Measurements from ENCODE around the gene PPM1H. TPM values are rescaled to one million over a fixed set of nuclear protein-coding genes. Genes with fewer than 3 reads are reported as not detected.

The PPM1H gene
- total and polyA plus RNA-seq, 2 of the 8 experiments (the other 6 are each of a cell fraction or from before 2014, with no cell fraction given), result 16.4 to 36.1 TPM

- H4K91ac ChIP-seq (replicated peaks; ENCODE audit: insufficient read length, low read length), result peak overlapping the region; percentile 22
- CTCF ChIA-PET (ENCODE audit: partially characterized antibody), result interaction anchor here (0.6 to 1.6 kb wide), 4 partner anchors 22 to 289 kb away, joined by 3 to 5 read pairs (median 3); no protein-coding TSS in a partner anchor
- no peak for DNase-seq (ENCODE audit: low read depth in 1 of 2, low spot score in 2 of 2)
- H2BK12ac ChIP-seq (ENCODE audit: low read depth, low read length), result no peak overlapping the region; the same call in 1 of the 2 replicates
- no peak overlapping the region for H3K27ac ChIP-seq (ENCODE audit: low read depth, low read length)
- no peaks in the 10 kb centered on the region for H4K20me1 ChIP-seq (replicated peaks in 1 of 2; ENCODE audit: control insufficient read depth in 1 of 2, insufficient read depth in 2 of 2, low read length in 2 of 2)
- no peak overlapping the region for H2BK20ac ChIP-seq (ENCODE audit: low read length)
- H3K56ac ChIP-seq (replicated peaks; ENCODE audit: insufficient read length, low read depth, low read length), result no peak overlapping the region
- no peak overlapping the region for H3K14ac ChIP-seq (ENCODE audit: insufficient read length)
- peaks cover 2 to 3% of the 10 kb centered on the region in 2 experiments; a peak in 2 of 4 replicates for H3K79me2 ChIP-seq (ENCODE audit: control insufficient read depth in 1 of 2, insufficient read depth in 2 of 2, low read length in 2 of 2)
- no peak overlapping the region for H2BK5ac ChIP-seq (ENCODE audit: low read depth, low read length)
- no peak overlapping the region for H4K8ac ChIP-seq (ENCODE audit: extremely low read depth, insufficient read depth, low read length)
- H2AFZ ChIP-seq (ENCODE audit: low read length), result no peak overlapping the region
- no peaks in the 10 kb centered on the region for H3K79me1 ChIP-seq (ENCODE audit: low read depth, low read length)
- H3K9ac ChIP-seq (replicated peaks in 1 of 4; ENCODE audit: extremely low read depth in 1 of 4, low read depth in 3 of 4, low read length in 3 of 4), result no peak overlapping the region
- POLR2A ChIA-PET (ENCODE audit: partially characterized antibody), result interaction anchor here (0.9 to 1.8 kb wide), 2 partner anchors 8 to 18 kb away, joined by 4 to 8 read pairs; no protein-coding TSS in a partner anchor
- TF ChIP-seq EGR1 (IDR thresholded peaks at IDR 0.05; ENCODE audit: borderline replicate concordance, low read depth, low read length) (no peak), MAFK (IDR thresholded peaks at IDR 0.05; ENCODE audit: low read depth, low read length) (no peak), ZNF274 (IDR thresholded peaks at IDR 0.05; ENCODE audit: borderline replicate concordance, extremely low read depth, low read length) (no peak), ASH2L (IDR thresholded peaks at IDR 0.05; ENCODE audit: low read length) (no peak), KDM1A (IDR thresholded peaks at IDR 0.05; ENCODE audit: borderline replicate concordance, low read length) (no peak), CBX5 (IDR thresholded peaks at IDR 0.05; ENCODE audit: low read depth, low read length) (no peak), HDAC2 (IDR thresholded peaks at IDR 0.05; ENCODE audit: borderline replicate concordance in 1 of 2, low read depth in 2 of 2, low read length in 2 of 2) (no peak), TCF12 (IDR thresholded peaks at IDR 0.05; ENCODE audit: low read depth, low read length) (no peak), SUZ12 (IDR thresholded peaks at IDR 0.05; ENCODE audit: low read length) (no peak), RBBP5 (IDR thresholded peaks at IDR 0.05; ENCODE audit: borderline replicate concordance, low read depth, low read length) (no peak), SP4 (IDR thresholded peaks at IDR 0.05; ENCODE audit: low read length) (no peak), CHD2 (IDR thresholded peaks at IDR 0.05; ENCODE audit: low read length) (no peak), MAX (IDR thresholded peaks at IDR 0.05) (no peak)
- H3K4ac ChIP-seq (replicated peaks; ENCODE audit: insufficient read length, low read depth, low read length), result no peak overlapping the region
- H3K18ac ChIP-seq (ENCODE audit: extremely low read depth, low read length), result no peak overlapping the region; the same call in 1 of the 2 replicates
- H3K36me3 ChIP-seq (ENCODE audit: control insufficient read depth in 2 of 4, insufficient read depth in 4 of 4, low read length in 3 of 4), result 0 out of 8 replicates have a peak, but pooled peaks cover 0 to 2% (median 0%) of the 10 kb centered on the region in 4 experiments
- FAIRE-seq, result no peak
- H3K4me3 ChIP-seq (ENCODE audit: extremely low read depth in 1 of 4, insufficient read depth in 2 of 4, low read depth in 3 of 4, low read length in 4 of 4), result no peak overlapping the region
- 79% methylated on average over 3 of the region's 3 CpGs; no CpG with 5 or more reads in 1 of the 2 experiments for WGBS, 2 experiments (ENCODE audit: extremely low coverage in 1 of 2, insufficient coverage in 1 of 2, insufficient read length in 1 of 2, insufficient replicate concordance in 2 of 2, low coverage in 1 of 2, low lambda C conversion rate in 2 of 2, missing lambda C conversion rate in 1 of 2)
- no peaks in the 10 kb centered on the region for H3K23me2 ChIP-seq (ENCODE audit: low read depth, low read length)
- no peak overlapping the region for H4K5ac ChIP-seq (ENCODE audit: insufficient read length, low read depth, low read length)
- H3K23ac ChIP-seq (ENCODE audit: insufficient read length), result no peak overlapping the region
- no peak overlapping the region for H2BK15ac ChIP-seq (ENCODE audit: low read length)
- no peaks in the 10 kb centered on the region for H3K9me3 ChIP-seq (ENCODE audit: insufficient read depth in 2 of 2, low read depth in 1 of 2, low read length in 1 of 2)
- 0 out of 2 replicates have a peak overlapping the region, but pooled peaks have one; percentile 34 for H2AK5ac ChIP-seq (ENCODE audit: low read depth, low read length)
- H3K27me3 ChIP-seq (replicated peaks in 1 of 4; ENCODE audit: control insufficient read depth in 3 of 4, extremely low read depth in 1 of 4, insufficient read depth in 3 of 4, low read length in 3 of 4), result no peaks in the 10 kb centered on the region
- peaks cover 13 to 22% (median 19%) of the 10 kb centered on the region in 4 experiments for H3K4me1 ChIP-seq (replicated peaks in 1 of 4; ENCODE audit: control insufficient read depth in 3 of 4, insufficient read depth in 4 of 4, low read length in 3 of 4)
- no peak overlapping the region for H2BK120ac ChIP-seq (replicated peaks; ENCODE audit: low read depth, low read length)
- H3K4me2 ChIP-seq (ENCODE audit: insufficient read depth in 1 of 2, low read depth in 2 of 2, low read length in 2 of 2), result peak overlapping the region in 1 of 2 experiments; percentile 53; a peak in 1 of 4 replicates
Measured at GRCh38 chr12:62724285-62724684, 210.7 kb downstream of the PPM1H start.
